ENCODE results near the gene PRKD1.

Gene PRKD1

GRCh38 chr14:29814156-29815015 is 113.3 kb downstream of the PRKD1 start:
- peak; percentile 24 for DNase-seq (ENCODE audit: low read depth)
- TF ChIP-seq, protein P1, sequence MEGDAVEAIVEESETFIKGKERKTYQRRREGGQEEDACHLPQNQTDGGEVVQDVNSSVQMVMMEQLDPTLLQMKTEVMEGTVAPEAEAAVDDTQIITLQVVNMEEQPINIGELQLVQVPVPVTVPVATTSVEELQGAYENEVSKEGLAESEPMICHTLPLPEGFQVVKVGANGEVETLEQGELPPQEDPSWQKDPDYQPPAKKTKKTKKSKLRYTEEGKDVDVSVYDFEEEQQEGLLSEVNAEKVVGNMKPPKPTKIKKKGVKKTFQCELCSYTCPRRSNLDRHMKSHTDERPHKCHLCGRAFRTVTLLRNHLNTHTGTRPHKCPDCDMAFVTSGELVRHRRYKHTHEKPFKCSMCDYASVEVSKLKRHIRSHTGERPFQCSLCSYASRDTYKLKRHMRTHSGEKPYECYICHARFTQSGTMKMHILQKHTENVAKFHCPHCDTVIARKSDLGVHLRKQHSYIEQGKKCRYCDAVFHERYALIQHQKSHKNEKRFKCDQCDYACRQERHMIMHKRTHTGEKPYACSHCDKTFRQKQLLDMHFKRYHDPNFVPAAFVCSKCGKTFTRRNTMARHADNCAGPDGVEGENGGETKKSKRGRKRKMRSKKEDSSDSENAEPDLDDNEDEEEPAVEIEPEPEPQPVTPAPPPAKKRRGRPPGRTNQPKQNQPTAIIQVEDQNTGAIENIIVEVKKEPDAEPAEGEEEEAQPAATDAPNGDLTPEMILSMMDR (conservative IDR thresholded peaks at IDR 0.05; ENCODE audit: low read depth, low read length) = no peak
- no peak overlapping the region for H3K4me3 ChIP-seq (ENCODE audit: low read length)

GRCh38 chr14:29810682-29811081 is 117.0 kb downstream of the PRKD1 start:
- TF ChIP-seq, protein P1 (conservative IDR thresholded peaks at IDR 0.05; ENCODE audit: low read depth, low read length) = no peak
- no peak for DNase-seq (ENCODE audit: low read depth)
- no peak overlapping the region for H3K4me3 ChIP-seq (ENCODE audit: low read length)

- no peak for DNase-seq (ENCODE audit: low read depth)
- H3K4me3 ChIP-seq (ENCODE audit: low read length) = no peak overlapping the region
- TF ChIP-seq, protein P1 (conservative IDR thresholded peaks at IDR 0.05; ENCODE audit: low read depth, low read length) = no peak
These were observed 117.6 kb downstream of the PRKD1 start for GRCh38 chr14:29810064-29810463.

DNA sequence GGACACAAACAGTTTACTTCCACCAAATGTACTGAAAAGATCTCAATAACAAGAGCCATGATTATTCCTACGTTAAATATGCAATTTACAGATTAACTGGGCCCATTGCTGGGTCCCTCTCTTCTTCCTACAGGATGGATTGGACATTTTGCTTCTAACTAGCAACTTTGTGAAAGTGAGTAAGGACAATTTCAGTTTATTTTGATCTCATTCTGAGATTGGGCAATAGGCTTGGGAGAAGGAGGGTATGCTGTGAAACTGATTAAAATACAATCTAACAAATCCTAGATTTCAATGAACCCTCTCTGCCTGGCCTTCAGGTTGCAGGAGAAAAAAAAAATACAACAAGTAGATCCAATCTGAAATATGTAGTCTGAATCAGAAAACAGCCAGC is 121.5 kb downstream of the PRKD1 start:
- TF ChIP-seq, protein P1 (conservative IDR thresholded peaks at IDR 0.05; ENCODE audit: low read depth, low read length) = no peak
- H3K4me3 ChIP-seq (ENCODE audit: low read length) = no peak overlapping the region

GRCh38 chr14:29805415-29806123 is 122.1 kb downstream of the PRKD1 start:
- TF ChIP-seq, protein P1 (conservative IDR thresholded peaks at IDR 0.05; ENCODE audit: low read depth, low read length) = no peak
- peak; percentile 89 for DNase-seq (ENCODE audit: low read depth)
- no peak overlapping the region for H3K4me3 ChIP-seq (ENCODE audit: low read length)

More for the DNA sequence above, 121.5 kb downstream of the PRKD1 start:
- no peak for DNase-seq (ENCODE audit: low read depth)

DNA sequence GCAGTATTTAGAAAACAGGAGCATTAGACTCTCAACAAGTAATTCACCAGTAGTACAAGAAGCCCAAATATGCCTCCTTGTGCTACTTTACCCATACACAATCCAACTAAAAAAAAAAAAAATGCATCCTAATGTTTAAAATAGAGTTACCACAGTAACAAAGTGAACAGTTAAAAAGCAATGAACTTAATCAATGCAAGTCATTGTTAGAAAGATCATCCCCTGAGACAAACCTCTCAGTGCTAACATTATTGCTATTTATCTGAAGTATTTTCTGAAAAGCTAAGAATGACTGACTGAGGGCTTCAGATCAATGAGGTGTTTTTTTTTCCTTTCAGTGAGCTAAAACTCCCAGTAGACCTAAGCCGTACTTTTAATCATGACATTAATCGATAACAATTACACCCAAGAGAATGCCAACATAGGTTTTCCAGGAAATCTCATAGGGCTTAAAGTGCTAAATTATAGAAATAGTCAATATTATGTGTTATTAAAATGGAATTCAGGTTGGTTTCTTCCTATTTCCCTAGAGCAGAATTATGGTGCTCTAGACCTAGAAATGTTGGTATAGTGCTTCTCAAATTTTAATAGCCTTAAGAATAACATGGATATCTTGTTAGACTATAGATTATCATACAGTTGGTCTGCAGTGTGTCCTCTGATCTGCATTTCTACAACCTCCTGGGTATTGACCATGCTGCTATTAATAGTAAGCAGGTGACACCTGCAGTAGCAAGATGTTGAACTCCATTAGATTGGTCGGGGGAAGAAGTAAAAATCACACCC is 123.0 kb downstream of the PRKD1 start:
- DNase-seq (ENCODE audit: low read depth) = no peak
- TF ChIP-seq, protein P1 (conservative IDR thresholded peaks at IDR 0.05; ENCODE audit: low read depth, low read length) = no peak

More for the DNA sequence above, 123.0 kb downstream of the PRKD1 start:
- no peak overlapping the region for H3K4me3 ChIP-seq (ENCODE audit: low read length)

Data from retinal pigment epithelial cell (primary cell).